GM21526 (cell line): ENCODE results near the gene HSPA1B.
"Not testable (repeated sequence)": the region's sequence is repeated elsewhere in the genome, so short reads cannot be mapped to it uniquely, and the experiment has no call there.

Experiments used
- ATAC-seq: cut with Tn5 transposase; IDR thresholded peaks from one replicate; pipeline ENCODE4 v1.9.1; 2021; ENCODE audit warnings: moderate library complexity; ENCODE audit not compliant: unreplicated experiment, low FRiP score

HSPA1B gene

DNA sequence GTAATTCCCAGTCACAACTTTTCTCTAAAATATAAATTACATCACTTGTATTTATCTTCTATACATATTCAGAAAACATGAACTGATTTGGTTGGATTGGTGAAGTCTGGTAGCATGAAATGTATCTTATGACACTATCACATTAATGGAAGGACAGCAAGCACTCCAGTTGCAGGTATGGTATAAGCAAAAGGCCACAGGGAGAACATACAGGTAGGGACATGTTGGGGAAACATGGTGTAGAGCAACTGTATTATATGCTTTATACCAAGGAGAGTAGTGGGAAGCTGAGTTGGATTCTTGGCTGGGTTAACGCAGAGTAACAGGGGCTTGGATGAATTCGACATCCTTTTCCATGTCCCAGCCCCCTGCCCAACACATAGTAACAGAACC lies 30.5 kb upstream of the HSPA1B start:
- no peak for ATAC-seq

DNA sequence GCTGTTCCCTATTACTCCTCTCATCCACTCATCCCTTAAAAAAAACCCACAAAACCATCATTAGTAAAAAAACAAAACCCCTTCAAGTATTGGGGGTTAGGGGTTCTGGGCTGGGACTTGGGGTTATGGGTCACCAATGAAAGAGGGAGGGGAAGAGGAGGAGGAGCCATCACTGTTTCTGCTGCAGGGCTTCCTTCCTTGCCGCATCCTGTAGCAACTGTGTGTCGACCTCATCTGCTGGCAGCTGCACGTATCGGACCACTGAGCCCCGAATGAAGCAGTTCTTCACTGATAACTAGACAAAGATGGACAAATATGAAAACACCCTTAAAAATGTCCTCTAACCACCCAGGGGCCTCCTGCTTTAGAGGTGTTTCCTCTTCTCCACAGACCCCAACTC lies 29.9 kb upstream of the HSPA1B start:
- ATAC-seq = no peak

DNA sequence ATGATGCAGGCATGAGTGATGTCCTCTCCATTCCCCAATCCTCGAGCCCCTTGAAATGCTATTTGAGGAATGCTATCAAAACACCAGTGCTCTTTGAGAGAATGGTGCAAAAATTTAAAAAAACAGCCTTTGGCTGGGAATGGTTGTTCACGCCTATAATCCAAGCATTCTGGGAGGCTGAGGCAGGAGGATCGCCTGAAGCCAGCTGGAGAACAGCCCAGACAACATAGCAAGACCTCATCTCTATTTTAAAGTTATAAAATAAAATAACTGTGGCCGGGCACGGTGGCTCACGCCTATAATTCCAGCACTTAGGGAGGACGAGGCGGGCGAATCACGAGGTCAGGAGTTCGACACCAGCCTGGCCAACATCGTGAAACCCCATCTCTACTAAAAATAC lies 27.8 kb upstream of the HSPA1B start:
- no peak for ATAC-seq

DNA sequence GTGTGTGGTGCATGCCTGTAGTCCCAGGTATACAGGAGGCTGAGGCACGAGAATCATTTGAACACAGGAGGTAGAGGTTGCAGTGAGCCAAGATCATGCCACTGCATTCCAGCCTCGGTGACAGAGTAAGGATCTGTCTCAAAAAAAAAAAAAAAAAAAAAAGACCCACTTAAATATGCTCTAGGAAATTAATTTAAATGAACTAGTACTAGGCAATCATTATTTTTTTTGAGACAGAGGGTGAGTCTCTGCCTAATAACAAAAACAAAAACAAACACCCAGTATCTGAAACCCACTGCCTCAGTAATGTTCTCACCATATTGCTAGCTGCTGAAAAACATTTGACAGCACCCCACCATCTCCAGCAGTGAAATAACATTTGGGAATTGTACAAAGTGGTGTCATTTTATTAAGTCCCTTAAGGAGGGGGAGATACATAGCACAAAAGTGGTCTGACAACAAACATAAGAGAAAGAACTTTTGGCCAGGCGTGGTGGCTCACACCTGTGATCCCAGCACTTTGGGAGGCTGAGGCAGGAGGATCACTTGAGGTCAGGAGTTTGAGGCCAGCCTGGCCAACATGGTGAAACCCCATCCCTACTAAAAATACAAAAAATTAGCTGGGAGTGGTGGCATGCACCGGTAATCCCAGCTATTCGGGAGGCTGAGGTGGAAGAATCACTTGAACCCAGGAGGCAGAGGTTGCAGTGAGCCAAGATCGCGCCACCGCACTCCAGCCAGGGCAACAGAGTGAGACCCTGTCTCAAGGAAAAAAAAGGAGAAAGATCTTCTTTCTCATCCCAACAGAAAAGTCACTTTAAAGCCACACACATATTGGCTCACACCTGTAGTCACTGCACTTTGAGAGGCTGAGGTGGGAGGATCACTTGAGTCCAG lies 26.3 kb upstream of the HSPA1B start:
- ATAC-seq = not testable (repeated sequence)

DNA sequence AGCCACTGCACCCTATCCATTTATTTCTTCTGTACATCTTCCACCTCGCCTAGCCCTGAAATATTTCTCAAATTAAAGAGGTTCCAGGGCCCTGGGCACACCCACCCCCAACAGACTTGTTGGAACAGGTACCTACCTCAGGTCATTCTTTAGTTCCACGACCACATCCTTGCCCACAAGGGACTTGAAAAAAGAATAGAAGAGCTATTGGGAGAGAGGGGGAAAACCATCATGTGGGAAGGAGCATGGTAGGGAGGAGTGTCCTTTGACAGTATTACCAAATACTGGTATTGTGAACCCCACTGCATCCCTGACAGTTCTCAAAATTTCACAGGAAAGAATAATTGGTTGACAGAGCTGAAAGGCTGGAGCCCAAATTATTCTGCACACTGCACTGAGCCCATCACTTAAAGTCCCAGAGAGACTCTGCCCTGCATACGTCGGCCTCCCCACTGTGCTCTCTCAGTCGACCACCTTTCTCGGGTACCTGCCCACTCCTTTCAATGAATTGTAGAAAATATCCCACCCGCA lies 21.5 kb upstream of the HSPA1B start:
- ATAC-seq = peak; percentile 23

DNA sequence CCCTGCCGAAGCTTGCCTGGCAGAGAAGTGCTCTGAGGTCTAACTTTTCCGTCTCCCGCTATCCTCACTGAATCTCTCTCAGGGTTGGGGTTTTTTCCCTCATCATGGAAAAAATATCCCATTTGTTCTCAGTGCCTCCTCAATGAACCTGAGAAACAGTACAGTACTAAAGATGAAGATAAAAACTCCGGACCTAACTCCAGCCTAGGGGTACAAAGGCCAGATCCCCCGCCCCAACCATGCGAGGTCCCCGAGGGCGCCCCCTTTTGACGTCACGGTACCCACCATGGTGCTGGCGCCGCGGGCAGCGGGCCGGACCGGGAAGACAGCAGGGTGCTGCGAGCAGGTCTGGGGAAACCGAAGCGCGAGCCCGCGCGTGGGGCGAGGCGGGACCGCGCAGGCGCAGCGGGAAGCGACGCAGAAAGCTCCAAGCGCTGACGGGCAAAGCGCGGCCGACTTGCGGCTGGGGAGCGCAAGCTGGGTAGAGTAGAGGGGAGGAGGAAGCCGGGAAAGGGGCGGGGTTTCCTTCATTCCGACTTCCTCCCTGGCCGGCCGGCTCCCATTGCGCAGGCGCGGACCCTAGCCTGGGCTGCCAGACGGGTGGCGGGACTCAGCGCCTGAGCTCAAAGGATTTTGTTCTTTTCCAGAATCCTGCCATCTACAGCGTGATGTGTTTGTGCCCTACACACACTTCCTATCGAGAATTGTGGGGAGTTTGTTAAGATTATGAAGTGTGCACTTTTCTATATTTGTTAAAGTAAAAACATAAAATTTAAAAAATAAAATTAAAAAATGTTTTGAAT lies 20.9 kb upstream of the HSPA1B start, which contains the start of gene LSM2:
Gene LSM2, minus strand, starts transcription at position 497 of the 803 bp plus-strand sequence. Its CDS starts 209 bp downstream, at position 288.
- peak; percentile 75 for ATAC-seq

DNA sequence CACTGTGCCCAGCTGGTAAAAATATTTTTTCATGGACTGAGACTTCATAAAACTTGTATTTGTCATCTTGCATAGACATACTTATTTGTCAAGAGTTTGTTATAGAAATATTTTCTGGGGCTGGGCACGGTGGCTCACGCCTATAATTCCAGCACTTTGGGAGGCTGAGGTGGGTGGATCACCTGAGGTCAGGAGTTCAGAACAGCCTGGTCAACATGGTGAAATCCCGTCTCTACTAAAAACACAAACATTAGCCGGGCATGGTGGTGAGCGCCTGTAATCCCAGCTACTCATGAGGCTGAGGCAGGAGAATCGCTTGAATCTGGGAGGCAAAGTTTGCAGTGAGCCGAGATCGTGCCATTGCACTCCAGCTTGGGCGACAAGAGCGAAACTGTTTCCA lies 18.9 kb upstream of the HSPA1B start:
- not testable (repeated sequence) for ATAC-seq

DNA sequence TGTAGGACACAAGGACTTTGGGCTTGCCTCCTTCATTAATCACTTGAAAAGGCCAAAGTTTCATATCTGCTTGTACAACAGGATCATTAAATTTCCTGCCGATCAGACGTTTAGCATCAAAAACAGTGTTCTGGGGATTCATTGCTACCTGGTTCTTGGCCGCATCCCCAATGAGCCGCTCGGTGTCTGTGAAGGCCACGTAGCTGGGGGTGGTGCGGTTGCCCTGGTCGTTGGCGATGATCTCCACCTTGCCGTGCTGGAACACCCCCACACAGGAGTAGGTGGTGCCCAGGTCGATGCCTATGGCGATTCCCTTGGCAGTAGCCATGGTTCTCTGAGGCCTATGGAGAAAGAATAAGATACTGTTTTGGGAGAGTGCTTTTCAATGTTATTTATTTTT lies 15.9 kb upstream of the HSPA1B start:
- no peak for ATAC-seq

DNA sequence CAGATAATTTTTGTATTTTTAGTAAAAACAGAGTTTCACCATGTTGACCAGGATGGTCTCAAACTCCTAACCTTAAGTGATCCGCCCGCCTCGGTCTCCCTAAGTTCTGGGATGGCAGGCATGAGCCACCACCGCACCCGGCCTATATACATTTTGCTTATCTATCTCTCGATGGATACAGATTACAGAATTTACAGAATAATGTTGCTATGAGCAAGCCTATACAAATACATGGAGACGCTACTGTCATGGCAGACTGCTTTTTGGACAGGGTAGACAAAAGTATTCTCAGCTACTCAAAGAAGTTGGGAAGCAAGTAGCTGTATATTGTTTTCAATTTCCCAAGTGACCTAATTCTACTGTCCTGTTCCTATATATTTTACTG lies 14.1 kb upstream of the HSPA1B start:
- no peak for ATAC-seq

DNA sequence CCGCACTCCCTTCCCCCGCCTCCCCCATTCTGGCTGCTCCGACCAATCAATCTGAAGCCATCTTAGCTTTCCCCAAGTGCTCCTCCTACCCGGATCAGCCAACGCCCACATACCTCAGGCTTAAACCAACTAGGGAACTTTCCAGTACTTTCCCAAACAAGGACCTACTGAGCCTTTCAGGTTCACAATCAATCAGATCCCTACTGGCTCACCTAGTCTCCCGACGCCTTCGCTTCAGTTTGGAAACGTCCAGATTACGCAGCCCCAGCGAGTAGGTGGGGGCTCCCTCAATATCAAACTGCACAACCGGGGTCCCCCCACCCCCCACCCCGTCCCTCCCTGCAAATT lies 12.9 kb upstream of the HSPA1B start:
- no peak for ATAC-seq

DNA sequence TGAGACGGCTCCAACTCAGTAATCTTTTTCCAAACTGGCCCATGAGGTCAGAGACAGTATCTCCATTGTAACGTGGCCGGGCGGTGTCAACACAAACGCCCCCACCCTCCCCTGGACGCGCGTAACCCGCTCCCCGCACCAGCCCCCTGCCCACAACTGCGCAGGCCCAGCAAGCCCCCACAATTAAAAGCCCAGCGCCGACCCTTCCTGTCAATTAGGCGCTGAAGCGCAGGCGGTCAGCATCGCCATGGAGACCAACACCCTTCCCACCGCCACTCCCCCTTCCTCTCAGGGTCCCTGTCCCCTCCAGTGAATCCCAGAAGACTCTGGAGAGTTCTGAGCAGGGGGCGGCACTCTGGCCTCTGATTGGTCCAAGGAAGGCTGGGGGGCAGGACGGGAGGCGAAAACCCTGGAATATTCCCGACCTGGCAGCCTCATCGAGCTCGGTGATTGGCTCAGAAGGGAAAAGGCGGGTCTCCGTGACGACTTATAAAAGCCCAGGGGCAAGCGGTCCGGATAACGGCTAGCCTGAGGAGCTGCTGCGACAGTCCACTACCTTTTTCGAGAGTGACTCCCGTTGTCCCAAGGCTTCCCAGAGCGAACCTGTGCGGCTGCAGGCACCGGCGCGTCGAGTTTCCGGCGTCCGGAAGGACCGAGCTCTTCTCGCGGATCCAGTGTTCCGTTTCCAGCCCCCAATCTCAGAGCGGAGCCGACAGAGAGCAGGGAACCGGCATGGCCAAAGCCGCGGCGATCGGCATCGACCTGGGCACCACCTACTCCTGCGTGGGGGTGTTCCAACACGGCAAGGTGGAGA lies 12.3 kb upstream of the HSPA1B start, which contains the start of the genes HSPA1A and HSPA1L:
Gene HSPA1A, plus strand, starts transcription at position 519 of the 814 bp plus-strand sequence. Its CDS starts 214 bp downstream, at position 733.
Gene HSPA1L, minus strand, starts transcription at position 259 of the 814 bp plus-strand sequence. CDS start 3,311 bp downstream, outside the sequence.
- peak; percentile 23 for ATAC-seq

DNA sequence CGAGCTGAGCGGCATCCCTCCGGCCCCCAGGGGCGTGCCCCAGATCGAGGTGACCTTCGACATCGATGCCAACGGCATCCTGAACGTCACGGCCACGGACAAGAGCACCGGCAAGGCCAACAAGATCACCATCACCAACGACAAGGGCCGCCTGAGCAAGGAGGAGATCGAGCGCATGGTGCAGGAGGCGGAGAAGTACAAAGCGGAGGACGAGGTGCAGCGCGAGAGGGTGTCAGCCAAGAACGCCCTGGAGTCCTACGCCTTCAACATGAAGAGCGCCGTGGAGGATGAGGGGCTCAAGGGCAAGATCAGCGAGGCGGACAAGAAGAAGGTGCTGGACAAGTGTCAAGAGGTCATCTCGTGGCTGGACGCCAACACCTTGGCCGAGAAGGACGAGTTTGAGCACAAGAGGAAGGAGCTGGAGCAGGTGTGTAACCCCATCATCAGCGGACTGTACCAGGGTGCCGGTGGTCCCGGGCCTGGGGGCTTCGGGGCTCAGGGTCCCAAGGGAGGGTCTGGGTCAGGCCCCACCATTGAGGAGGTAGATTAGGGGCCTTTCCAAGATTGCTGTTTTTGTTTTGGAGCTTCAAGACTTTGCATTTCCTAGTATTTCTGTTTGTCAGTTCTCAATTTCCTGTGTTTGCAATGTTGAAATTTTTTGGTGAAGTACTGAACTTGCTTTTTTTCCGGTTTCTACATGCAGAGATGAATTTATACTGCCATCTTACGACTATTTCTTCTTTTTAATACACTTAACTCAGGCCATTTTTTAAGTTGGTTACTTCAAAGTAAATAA lies 10.2 kb upstream of the HSPA1B start:
- ATAC-seq = not testable (repeated sequence)

DNA sequence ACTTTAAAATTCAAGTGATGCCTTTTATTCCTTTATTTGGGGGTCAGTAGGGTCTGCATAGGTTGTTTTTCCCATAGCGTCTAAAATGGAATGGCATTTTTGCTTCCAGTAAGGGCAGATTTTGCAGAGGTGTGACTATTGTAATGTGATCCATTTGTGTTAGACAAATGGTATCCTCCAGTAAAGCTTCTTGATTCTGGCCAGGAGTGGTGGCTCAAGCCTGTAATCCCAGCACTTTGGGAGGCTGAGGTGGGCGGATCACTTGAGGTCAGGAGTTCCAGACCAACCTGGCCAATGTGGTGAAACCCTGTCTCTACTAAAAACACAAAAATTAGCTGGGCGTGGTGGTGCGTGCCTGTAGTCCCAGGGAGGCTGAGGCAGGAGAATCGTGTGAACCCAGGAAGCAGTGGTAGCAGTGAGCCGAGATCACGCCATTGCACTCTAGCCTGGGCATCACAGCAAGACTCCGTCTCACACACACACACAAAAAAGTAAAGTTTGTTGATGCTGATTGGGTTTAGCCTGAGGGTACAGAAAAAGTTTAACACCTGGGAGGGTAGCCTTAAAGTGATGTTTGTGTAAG lies 9.5 kb upstream of the HSPA1B start:
- ATAC-seq = not testable (repeated sequence)

DNA sequence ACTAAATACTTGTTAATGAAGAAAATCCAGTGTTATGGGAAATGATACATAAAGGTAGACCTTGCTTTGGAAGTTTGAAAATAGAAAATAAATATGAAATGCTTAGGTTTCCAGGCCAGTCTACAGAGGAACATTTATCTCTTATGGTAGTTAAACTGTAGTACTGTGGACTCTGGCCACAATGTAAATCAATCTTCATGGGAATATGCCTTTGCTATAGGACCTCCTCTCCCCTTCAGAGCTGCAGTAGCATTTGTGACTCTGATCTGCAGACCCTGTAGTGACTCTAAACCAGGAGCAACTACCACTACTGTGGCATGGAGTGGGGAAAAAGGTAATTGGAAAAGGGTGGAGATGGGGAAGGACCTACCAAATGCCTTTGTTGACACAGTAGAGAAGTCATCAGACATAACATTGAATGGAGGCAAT lies 7.7 kb upstream of the HSPA1B start:
- ATAC-seq = no peak

DNA sequence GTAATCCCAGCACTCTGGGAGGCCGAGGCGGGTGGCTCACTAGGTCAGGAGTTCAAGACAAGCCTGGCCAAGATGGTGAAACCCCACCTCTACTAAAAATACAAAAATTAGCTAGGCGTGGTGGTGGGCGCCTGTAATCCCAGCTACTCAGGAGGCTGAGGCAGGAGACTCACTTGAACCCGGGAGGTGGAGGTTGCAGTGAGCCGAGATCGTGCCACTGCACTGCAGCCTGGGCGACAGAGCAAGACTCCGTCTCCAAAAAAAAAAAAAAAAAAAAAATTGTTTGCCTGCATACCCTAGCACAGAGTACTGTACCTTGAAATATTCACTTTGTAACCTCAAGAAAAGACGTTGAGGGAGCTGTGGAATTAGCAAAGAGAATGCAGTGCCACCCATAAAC lies 7.1 kb upstream of the HSPA1B start:
- ATAC-seq = not testable (repeated sequence)

DNA sequence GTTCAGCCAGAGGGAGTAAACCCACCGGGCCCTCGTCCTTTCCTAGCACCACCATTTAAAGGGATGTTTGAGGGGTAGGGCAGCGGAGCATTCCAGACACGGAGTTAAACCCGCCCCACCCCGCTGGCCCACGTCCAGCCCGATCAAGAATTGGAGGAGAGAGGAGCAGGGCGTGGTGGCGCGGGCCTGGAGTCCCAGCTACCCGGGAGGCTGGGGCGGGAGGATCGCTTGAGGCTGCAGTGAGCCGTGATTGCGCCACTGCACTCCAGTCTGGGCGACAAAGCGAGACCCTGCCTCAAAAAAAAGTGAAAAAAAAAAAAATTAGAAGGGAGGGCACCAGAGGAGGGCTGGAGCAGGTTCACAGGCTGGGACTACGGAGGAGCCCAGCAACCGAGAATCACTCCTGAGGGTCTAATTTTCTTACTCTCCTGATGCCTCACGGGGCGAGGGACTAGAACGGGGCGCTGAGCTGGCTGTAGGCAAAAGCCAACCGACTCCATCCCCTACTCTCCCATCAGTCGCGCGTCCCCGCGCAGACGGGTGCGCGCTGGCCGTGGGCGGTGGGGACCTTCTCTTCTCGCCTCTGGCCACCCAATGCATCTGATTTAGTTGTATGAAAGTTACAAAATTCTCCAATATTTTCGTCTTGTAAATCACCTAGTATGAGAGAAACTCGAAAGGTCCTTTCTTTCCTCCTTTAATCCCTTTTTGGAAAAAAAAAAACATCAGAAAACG lies 6.1 kb upstream of the HSPA1B start:
- no peak for ATAC-seq

DNA sequence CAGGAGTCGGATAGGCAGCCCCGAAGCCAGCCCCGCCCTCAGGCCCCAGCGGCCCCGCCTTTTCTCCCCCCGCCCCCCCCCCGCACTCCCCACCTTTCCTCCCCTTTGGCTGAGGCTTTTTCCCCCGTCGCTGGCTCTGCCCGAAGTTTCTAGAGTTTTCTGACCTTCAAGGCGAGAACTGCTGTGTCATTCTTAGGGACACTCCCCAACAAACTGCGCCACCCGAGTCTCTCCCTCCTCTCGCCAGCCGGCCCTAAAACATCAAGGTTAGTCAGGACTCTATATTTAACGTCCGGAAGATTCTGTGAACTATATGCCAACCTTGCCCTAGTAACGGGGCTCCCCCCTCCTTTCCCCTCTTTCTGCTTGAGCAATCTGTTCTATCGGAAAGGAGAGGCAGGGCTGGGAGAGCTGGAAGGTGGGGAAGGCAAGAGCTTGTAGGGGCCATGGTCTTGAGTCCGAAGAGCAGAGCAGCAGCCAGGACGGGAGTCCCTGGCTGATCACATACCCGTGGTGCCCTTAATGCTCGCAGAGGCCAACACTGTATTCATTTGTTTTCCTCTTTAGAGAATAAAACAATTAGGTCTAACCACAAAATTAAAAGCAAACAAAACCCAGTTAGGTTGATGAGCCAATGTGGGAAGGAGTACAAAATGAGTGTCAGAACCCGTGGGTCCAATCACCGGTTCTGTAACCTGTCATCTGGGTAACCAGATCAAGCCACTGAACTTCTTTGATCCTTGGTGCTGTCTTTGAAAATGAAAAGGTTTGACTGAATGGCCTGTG lies 5.3 kb upstream of the HSPA1B start:
- no peak for ATAC-seq
